Measurements from ENCODE around the gene HTR3A. TPM values are rescaled to one million over a fixed set of nuclear protein-coding genes. Genes with fewer than 3 reads are reported as not detected.

Gene HTR3A
- total and polyA plus RNA-seq, 9 of the 15 experiments (the other 6 are each of a cell fraction or from before 2014, with no cell fraction given): not detected

DNA sequence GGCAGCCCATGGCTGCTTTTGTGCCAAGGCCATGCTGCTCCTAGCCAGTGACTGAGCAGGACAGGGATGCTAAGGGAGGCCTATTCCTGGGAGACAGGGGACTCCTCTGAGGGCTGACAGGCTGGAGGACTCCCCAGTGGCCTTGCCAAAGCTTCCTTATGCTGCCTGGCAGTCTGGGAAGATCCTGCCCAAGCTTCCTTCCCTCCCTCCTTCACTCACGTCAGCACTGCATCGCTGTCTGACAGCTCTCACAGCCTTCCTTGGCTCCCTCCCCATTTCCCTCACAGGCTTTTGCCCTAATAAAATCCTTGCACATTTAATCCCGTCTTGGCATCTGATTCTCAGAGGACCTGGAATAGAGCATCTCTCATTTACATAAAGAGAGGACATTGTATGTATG, 26.5 kb downstream of the HTR3A start:
- Histone ChIP-seq H3K4me1 (replicated peaks in 1 of 2; ENCODE audit: control insufficient read depth in 2 of 2, insufficient read depth in 2 of 2, low read length in 2 of 2) (no peaks in the 10 kb centered on the region), H3K27ac (ENCODE audit: extremely low read depth, low read depth, low read length) (no peak overlapping the region), H3K79me2 (ENCODE audit: control insufficient read depth, insufficient read depth, low read length) (no peaks in the 10 kb centered on the region), H3K27me3 (ENCODE audit: control insufficient read depth in 2 of 2, insufficient read depth in 2 of 2, low read length in 2 of 2) (peaks cover 0 to 28% of the 10 kb centered on the region in 2 experiments; a peak in 2 of 5 replicates), H2AFZ (ENCODE audit: low read depth, low read length) (no peak overlapping the region), H4K20me1 (replicated peaks; ENCODE audit: control insufficient read depth, insufficient read depth, low read length) (peaks cover 6% of the 10 kb centered on the region; the same call in 1 of the 2 replicates), H3K36me3 (ENCODE audit: control insufficient read depth, insufficient read depth, low read length) (no peaks in the 10 kb centered on the region), H3K4me3 (no peak overlapping the region), H3K9me3 (replicated peaks; ENCODE audit: control insufficient read depth, insufficient read depth, low read depth, low read length) (no peaks in the 10 kb centered on the region), H3K9me1 (ENCODE audit: control insufficient read depth, insufficient read depth, low read length) (no peaks in the 10 kb centered on the region), H3K9ac (ENCODE audit: insufficient read depth in 1 of 2, low read depth in 2 of 2, low read length in 2 of 2) (no peak overlapping the region), H3K4me2 (ENCODE audit: insufficient read depth, low read length) (no peak overlapping the region)
- no peak for TF ChIP-seq SAFB (IDR thresholded peaks at IDR 0.05; ENCODE audit: borderline replicate concordance, low read depth, low read length)
- ChIA-PET POLR2A (interaction anchor here (1.0 kb wide), 1 partner anchor 195 kb away, joined by 3 read pairs; no protein-coding TSS in a partner anchor), CTCF (ENCODE audit: low intra/inter-chr PET ratio) (no interaction called here)
- BruUV-seq (replicated peaks): no TSS peak
- no peak for ATAC-seq
- no peak for FAIRE-seq
- in situ Hi-C loops (cut with MboI) (no loop called here), intact Hi-C loops (cut with micrococcal nuclease) (no loop called here)
- no peak for DNase-seq (ENCODE audit: extremely low read depth in 1 of 4, low spot score in 3 of 4)
- WGBS (ENCODE audit: insufficient coverage, low coverage, missing lambda C conversion rate): 0% methylated on average over 3 of the region's 3 CpGs

GRCh38 chr11:114008331-114008730, 33.4 kb downstream of the HTR3A start:
- BruUV-seq (replicated peaks): no TSS peak
- ATAC-seq (no peak), DNase-seq (ENCODE audit: extremely low read depth in 1 of 4, low spot score in 3 of 4) (no peak), FAIRE-seq (no peak)
- intact Hi-C loops (cut with micrococcal nuclease): no loop called here
- CTCF ChIA-PET (ENCODE audit: low intra/inter-chr PET ratio): no interaction called here
- Histone ChIP-seq H3K27ac (ENCODE audit: extremely low read depth, low read depth, low read length) (no peak overlapping the region), H3K9me3 (replicated peaks; ENCODE audit: control insufficient read depth, insufficient read depth, low read depth, low read length) (no peaks in the 10 kb centered on the region), H3K36me3 (ENCODE audit: control insufficient read depth, insufficient read depth, low read length) (no peaks in the 10 kb centered on the region), H3K4me2 (ENCODE audit: insufficient read depth, low read length) (no peak overlapping the region), H4K20me1 (replicated peaks; ENCODE audit: control insufficient read depth, insufficient read depth, low read length) (peaks cover 6% of the 10 kb centered on the region; the same call in 1 of the 2 replicates), H3K4me1 (replicated peaks in 1 of 2; ENCODE audit: control insufficient read depth in 2 of 2, insufficient read depth in 2 of 2, low read length in 2 of 2) (no peaks in the 10 kb centered on the region), H3K79me2 (ENCODE audit: control insufficient read depth, insufficient read depth, low read length) (no peaks in the 10 kb centered on the region), H3K4me3 (no peak overlapping the region), H3K27me3 (ENCODE audit: control insufficient read depth in 2 of 2, insufficient read depth in 2 of 2, low read length in 2 of 2) (peaks cover 2 to 27% of the 10 kb centered on the region in 2 experiments; a peak in 4 of 5 replicates), H2AFZ (ENCODE audit: low read depth, low read length) (no peak overlapping the region), H3K9ac (ENCODE audit: insufficient read depth in 1 of 2, low read depth in 2 of 2, low read length in 2 of 2) (no peak overlapping the region), H3K9me1 (ENCODE audit: control insufficient read depth, insufficient read depth, low read length) (no peaks in the 10 kb centered on the region)
- in situ Hi-C loops (cut with MboI): no loop called here
- POLR2A ChIA-PET: interaction anchor here (0.7 kb wide), 1 partner anchor 30 kb away, joined by 3 read pairs; no protein-coding TSS in a partner anchor
- TF ChIP-seq, protein P1, sequence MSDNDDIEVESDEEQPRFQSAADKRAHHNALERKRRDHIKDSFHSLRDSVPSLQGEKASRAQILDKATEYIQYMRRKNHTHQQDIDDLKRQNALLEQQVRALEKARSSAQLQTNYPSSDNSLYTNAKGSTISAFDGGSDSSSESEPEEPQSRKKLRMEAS (CRISPR knock-in tag; IDR thresholded peaks at IDR 0.05): no peak
- TF ChIP-seq, protein P2, sequence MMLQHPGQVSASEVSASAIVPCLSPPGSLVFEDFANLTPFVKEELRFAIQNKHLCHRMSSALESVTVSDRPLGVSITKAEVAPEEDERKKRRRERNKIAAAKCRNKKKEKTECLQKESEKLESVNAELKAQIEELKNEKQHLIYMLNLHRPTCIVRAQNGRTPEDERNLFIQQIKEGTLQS (IDR thresholded peaks at IDR 0.05): peak; percentile 26; the same call in 1 of the 2 replicates
- TF ChIP-seq, protein P2 (CRISPR knock-in tag; conservative IDR thresholded peaks at IDR 0.05): no peak
- 3% methylated on average over 4 of the region's 4 CpGs for WGBS (ENCODE audit: insufficient coverage, low coverage, missing lambda C conversion rate)
